Kidney tubule cell (primary cell): ENCODE measurements around the gene AP1AR.
A peak's percentile ranks its signal among the peaks of the same experiment; 100 is the strongest.

Source experiments
- DNase-seq: peaks from one replicate; pipeline ENCODE4 v3.0.0-alpha.2; 2018; ENCODE audit warnings: low spot score

AP1AR gene

GRCh38 chr4:112222219-112222955 is 9.2 kb upstream of the AP1AR start:
- DNase-seq: no peak

DNA sequence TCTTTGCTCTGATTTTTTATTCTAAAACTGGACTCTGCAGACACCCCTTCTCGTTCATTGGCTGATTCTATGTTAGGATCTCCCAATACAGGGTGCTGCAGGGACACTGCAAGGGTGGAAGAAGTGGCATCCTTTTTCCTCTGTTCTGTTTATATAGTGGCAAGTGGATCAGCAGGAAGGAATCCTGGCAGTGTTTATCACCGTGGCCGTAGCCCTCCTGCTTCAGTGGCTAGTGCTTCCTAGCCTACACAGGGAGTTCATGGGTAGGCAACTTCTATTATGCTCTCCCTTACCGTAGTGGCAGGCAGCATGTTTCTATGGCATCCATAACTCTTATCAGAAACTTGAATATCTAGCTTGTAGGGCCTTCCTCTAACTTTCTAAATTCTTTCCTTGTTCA is 6.4 kb upstream of the AP1AR start:
- no peak for DNase-seq

- DNase-seq: peak; percentile 98
These were observed 458 bp upstream of the AP1AR start for GRCh38 chr4:112230879-112231778.

DNA sequence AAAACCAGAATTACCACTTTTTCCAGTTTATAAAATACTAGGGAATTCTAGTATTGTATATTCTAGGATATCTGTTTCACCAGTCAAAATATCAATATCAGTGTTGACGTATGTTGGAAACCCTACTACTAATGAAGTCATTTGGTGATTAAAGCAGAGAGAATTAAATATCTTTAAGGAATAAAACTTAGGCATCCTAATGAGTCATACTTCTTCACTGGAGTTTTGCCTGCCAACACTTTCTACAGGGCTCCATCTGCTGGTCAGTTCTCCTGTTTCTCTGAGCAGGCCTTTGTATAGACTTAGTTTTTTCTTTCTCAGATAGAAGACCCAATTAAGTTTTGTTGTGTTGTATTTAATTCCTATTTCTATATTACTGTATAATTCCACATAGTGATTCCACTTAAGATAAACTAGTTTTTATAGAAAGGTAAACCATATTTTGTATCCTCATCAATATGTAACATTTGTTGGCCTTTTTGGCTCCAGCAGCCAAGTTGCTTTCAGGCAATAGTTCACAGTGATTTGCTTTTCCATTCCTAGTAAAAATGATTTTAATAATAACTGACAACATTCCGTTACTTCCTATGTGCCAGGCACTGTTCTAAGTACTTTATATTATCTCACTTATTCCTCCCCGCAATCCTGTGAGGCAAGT is 3.5 kb downstream of the AP1AR start:
- DNase-seq: peak; percentile 77

GRCh38 chr4:112236040-112236439 is 4.5 kb downstream of the AP1AR start:
- no peak for DNase-seq

DNA sequence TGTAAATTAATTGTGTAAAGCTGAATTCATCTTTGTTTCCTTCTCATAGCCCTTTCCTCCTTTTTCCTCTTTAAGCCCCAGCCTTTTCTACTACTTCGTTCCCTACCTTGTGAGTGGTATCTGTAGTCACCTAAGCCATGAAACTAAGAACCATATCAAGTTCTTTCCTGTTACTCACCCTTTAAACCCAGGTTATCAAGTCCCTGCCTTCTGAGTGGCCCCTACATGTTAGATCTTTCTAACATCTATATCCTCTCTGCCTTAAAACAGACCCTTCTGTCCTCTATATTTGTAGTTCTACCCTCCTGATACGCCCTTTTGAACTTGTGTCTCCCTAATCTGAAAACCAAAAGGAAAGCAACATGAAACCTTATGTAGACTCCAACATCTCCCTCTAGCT is 7.2 kb downstream of the AP1AR start:
- no peak for DNase-seq

GRCh38 chr4:112245383-112245782 is 13.8 kb downstream of the AP1AR start:
- DNase-seq: no peak

- DNase-seq: no peak
These were observed 15.4 kb downstream of the AP1AR start for GRCh38 chr4:112247021-112247420.

DNA sequence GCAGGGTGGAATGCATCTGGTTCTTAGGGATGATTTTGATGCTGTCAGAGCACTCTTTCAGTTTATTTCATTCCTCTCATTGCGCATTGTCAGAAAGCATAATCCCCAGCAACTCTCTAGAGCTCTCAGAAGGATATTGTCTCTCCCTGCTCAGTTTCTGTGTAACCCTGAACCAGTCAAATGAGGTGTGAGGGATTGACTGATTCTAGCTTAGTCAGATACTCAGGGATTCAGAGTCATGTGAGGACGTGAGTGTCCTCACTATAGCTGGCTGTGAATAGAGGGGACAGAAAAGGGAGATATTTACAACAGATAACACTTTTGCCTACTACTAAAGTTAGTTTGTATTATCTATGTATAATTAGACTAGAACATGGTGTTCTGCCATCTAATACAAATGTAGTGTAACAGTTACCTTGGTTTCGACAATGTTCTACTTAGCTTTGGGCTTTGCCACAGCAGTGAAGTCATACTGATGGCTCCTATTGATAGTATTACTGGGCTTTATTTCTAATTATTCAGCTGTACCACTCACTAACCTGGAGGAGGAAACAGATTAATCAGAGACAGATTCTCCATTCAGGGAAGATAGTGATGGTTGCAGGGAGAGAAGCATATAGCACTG is 19.5 kb downstream of the AP1AR start:
- peak; percentile 47 for DNase-seq

GRCh38 chr4:112252234-112252633 is 20.6 kb downstream of the AP1AR start:
- no peak for DNase-seq

GRCh38 chr4:112253382-112254000 is 21.9 kb downstream of the AP1AR start:
- DNase-seq: no peak

DNA sequence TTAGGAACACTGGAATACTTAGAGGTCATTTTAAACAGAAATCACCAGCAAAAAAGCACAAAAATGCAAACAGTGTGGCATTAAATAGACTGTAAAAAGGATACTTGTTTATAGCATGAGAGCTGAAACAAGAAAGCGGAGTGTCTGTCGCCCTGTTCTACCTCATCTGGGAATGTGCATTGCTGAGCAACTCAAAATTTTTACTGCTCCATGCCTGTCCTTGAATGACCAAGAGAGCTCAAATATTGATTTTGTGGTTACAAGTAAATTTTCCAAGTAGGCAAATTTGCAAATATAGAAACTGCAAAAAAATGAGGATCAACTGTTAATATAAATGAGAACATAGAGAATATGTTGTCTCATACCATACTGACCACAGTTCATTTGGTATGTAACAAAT is 25.5 kb downstream of the AP1AR start:
- no peak for DNase-seq

- no peak for DNase-seq
These were observed 35.2 kb downstream of the AP1AR start for GRCh38 chr4:112266823-112267222.

DNA sequence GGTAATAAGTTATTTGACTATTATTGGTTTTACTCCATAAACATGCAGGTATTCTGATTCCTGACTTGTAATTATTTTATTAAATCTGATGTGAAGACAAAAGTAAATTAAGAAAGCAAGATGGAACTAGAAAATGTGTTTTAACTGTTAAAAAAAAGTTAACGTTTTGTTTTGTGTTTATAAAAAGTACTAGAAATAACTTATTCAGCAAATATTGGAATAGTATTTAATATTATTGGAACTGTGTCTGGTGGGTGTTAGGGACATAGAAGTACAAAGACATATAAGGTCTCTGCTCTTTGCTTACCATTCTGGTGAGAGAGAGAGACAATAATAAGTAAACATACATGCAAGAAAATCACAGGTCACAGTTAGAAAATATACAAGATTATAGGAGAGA is 38.5 kb downstream of the AP1AR start:
- DNase-seq: no peak

DNA sequence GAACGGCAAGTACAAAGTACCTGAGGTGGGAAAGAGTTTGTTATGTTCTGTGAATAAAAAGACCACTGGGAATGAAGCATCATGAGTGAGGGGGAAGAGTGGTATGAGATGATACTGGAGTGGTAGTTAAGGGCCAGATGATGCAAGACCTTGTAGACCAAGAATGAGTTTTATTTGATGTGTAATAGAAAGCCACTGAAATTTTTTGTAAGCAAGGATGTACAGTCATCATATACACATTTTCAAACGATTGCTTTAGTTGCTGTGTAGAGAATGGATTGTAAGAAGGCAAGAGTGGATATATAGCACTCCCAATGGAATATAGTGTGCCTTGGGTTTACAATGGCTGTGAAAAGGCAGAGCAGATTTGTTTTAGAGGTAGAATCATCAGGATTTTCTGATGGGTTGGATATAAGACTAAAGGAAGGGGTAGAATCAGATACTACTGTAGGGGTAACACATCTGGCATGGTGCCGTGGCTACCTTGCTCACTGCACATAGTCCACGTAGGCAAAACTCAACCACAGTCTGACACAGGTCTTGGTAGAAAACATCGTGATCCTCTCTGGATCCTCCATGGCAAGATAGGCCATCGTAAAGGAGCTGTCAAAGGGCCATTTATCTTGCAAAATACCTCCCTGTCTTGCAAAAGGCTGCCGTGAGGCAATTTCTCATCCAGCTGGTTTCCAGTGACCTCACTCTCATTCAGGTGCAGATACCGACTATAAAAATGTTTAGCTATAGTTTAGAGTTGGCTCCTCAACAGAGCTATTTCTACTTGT is 39.2 kb downstream of the AP1AR start:
- DNase-seq: peak; percentile 42

- DNase-seq: no peak
These were observed 40.7 kb downstream of the AP1AR start for GRCh38 chr4:112272292-112272691.

- DNase-seq: no peak
These were observed 43.4 kb downstream of the AP1AR start for GRCh38 chr4:112274959-112275358.

- no peak for DNase-seq
These were observed 44.5 kb downstream of the AP1AR start for GRCh38 chr4:112276113-112276512.

DNA sequence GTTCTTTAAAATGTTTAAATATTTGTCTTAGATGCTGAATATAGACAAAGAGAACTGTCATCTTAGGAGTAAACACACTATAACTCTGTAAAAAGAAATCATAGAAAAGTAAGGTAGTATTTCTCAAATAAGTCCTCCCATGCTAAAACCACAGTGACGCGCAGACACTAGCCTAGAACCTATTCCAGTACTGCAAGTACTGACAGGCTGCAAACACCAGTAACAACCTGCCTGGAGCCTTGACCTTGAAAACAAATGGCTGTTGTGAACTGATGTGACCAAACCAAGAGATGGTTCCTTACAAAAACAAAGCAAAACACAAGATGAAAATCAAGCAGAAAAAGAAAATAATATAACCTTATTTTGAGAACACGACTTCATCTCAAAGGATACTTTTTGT is 45.6 kb downstream of the AP1AR start:
- no peak for DNase-seq

- DNase-seq: no peak
These were observed 46.3 kb downstream of the AP1AR start for GRCh38 chr4:112277705-112278448.
